Measurements from ENCODE around the gene APH1A.
A peak's percentile ranks its signal among the peaks of the same experiment; 100 is the strongest.
"Not testable (repeated sequence)": the region's sequence is repeated elsewhere in the genome, so short reads cannot be mapped to it uniquely, and the experiment has no call there.

APH1A gene

GRCh38 chr1:150249936-150250335 is 18.9 kb downstream of the APH1A start:
- Histone ChIP-seq H3K79me2 (ENCODE audit: control insufficient read depth, insufficient read depth, low read length) (no peaks in the 10 kb centered on the region), H4K5ac (ENCODE audit: low read length) (no peak overlapping the region), H3K4ac (ENCODE audit: low read depth, low read length) (no peak overlapping the region), H2AK5ac (ENCODE audit: low read length) (no peak overlapping the region), H3K4me1 (ENCODE audit: control insufficient read depth, low read depth, low read length) (no peaks in the 10 kb centered on the region), H3K9ac (ENCODE audit: low read length) (no peak overlapping the region), H3K27me3 (ENCODE audit: insufficient read depth, low read length, poor library complexity) (no peaks in the 10 kb centered on the region), H2BK15ac (replicated peaks; ENCODE audit: low read depth) (no peak overlapping the region), H3K27ac (ENCODE audit: low read depth, low read length) (no peak overlapping the region), H3K4me2 (ENCODE audit: low read length) (no peak overlapping the region), H3K4me3 (ENCODE audit: low read length) (no peak overlapping the region), H3K18ac (ENCODE audit: low read length) (no peak overlapping the region), H3K79me1 (ENCODE audit: low read length) (no peaks in the 10 kb centered on the region), H2BK120ac (ENCODE audit: low read depth, low read length) (no peak overlapping the region), H3K56ac (ENCODE audit: low read length) (no peak overlapping the region), H3K23ac (ENCODE audit: low read length) (no peak overlapping the region), H4K8ac (ENCODE audit: low read depth, low read length) (no peak overlapping the region), H3K36me3 (ENCODE audit: control insufficient read depth, insufficient read depth, low read length) (no peaks in the 10 kb centered on the region), H2BK5ac (ENCODE audit: low read length) (no peak overlapping the region)
- WGBS (ENCODE audit: extremely low coverage, insufficient coverage, low lambda C conversion rate): no CpG with 5 or more reads among the region's 2 CpGs
- DNase-seq: no peak

DNA sequence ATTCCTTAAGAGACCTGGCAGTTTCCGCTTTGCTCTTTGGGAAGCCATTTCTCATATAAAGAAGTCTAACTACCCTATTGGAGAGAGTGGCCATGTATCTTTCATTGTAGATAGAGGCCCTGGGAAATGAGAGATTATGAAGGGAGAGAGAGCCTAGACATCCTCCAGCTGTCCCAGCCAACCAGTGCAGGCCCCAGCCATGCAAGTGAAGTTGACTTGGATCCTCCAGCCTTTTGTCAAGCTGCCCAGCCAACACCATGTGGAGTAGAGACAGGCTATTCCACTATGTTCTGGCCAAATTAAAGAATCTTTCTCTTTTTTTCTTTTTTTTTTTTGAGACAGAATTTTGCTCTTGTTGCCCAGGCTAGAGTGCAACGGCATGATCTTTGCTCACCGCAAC is 25.8 kb downstream of the APH1A start:
- no peak overlapping the region for H3K9ac ChIP-seq (ENCODE audit: low read length)
- no peak overlapping the region for H4K5ac ChIP-seq (ENCODE audit: low read length)
- no peak overlapping the region for H2BK5ac ChIP-seq (ENCODE audit: low read length)
- no peak overlapping the region for H3K4me2 ChIP-seq (ENCODE audit: low read length)
- H3K18ac ChIP-seq (ENCODE audit: low read length): no peak overlapping the region
- no peak overlapping the region for H3K4ac ChIP-seq (ENCODE audit: low read depth, low read length)
- no peak overlapping the region for H2BK120ac ChIP-seq (ENCODE audit: low read depth, low read length)
- no CpG with 5 or more reads among the region's 3 CpGs for WGBS (ENCODE audit: extremely low coverage, insufficient coverage, low lambda C conversion rate)
- no peaks in the 10 kb centered on the region for H3K27me3 ChIP-seq (ENCODE audit: insufficient read depth, low read length, poor library complexity)
- H3K23ac ChIP-seq (ENCODE audit: low read length): no peak overlapping the region
- DNase-seq: no peak
- H2AK5ac ChIP-seq (ENCODE audit: low read length): no peak overlapping the region
- no peak overlapping the region for H3K27ac ChIP-seq (ENCODE audit: low read depth, low read length)
- no peaks in the 10 kb centered on the region for H3K4me1 ChIP-seq (ENCODE audit: control insufficient read depth, low read depth, low read length)
- H3K4me3 ChIP-seq (ENCODE audit: low read length): no peak overlapping the region
- H2BK15ac ChIP-seq (replicated peaks; ENCODE audit: low read depth): no peak overlapping the region
- no peak overlapping the region for H4K8ac ChIP-seq (ENCODE audit: low read depth, low read length)
- H3K56ac ChIP-seq (ENCODE audit: low read length): no peak overlapping the region
- H3K36me3 ChIP-seq (ENCODE audit: control insufficient read depth, insufficient read depth, low read length): no peaks in the 10 kb centered on the region
- no peaks in the 10 kb centered on the region for H3K79me1 ChIP-seq (ENCODE audit: low read length)
- no peaks in the 10 kb centered on the region for H3K79me2 ChIP-seq (ENCODE audit: control insufficient read depth, insufficient read depth, low read length)

DNA sequence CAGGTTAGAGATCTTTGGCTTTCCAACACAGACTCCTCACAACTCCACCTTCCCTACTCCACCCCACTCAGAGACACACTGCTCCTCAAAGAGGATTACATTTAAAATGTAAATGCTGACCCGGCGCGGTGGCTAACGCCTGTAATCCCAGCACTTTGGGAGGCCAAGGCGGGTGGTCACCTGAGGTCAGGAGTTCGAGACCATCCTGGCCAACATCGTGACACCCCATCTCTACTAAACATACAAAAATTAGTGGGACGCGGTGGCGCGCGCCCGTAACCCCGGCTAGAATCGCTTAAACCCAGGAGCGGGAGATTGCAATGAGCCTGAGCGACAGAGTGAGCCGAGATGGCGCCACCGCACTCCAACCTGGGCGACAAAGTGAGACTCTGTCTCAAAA is 31.1 kb downstream of the APH1A start:
- DNase-seq: no peak
- no peak overlapping the region for H4K5ac ChIP-seq (ENCODE audit: low read length)
- H3K27ac ChIP-seq (ENCODE audit: low read depth, low read length): no peak overlapping the region
- H3K9ac ChIP-seq (ENCODE audit: low read length): no peak overlapping the region
- H3K36me3 ChIP-seq (ENCODE audit: control insufficient read depth, insufficient read depth, low read length): no peaks in the 10 kb centered on the region
- no peak overlapping the region for H2BK120ac ChIP-seq (ENCODE audit: low read depth, low read length)
- H3K4me2 ChIP-seq (ENCODE audit: low read length): no peak overlapping the region
- peaks cover 2% of the 10 kb centered on the region for H3K79me1 ChIP-seq (ENCODE audit: low read length)
- H2BK15ac ChIP-seq (replicated peaks; ENCODE audit: low read depth): no peak overlapping the region
- peaks cover 30% of the 10 kb centered on the region for H3K79me2 ChIP-seq (ENCODE audit: control insufficient read depth, insufficient read depth, low read length)
- H3K27me3 ChIP-seq (ENCODE audit: insufficient read depth, low read length, poor library complexity): no peaks in the 10 kb centered on the region
- H4K8ac ChIP-seq (ENCODE audit: low read depth, low read length): no peak overlapping the region
- H3K4me3 ChIP-seq (ENCODE audit: low read length): no peak overlapping the region
- peaks cover 4% of the 10 kb centered on the region for H3K4me1 ChIP-seq (ENCODE audit: control insufficient read depth, low read depth, low read length)
- H3K18ac ChIP-seq (ENCODE audit: low read length): no peak overlapping the region
- H2BK5ac ChIP-seq (ENCODE audit: low read length): no peak overlapping the region
- no peak overlapping the region for H3K4ac ChIP-seq (ENCODE audit: low read depth, low read length)
- no peak overlapping the region for H3K56ac ChIP-seq (ENCODE audit: low read length)
- no peak overlapping the region for H3K23ac ChIP-seq (ENCODE audit: low read length)
- no peak overlapping the region for H2AK5ac ChIP-seq (ENCODE audit: low read length)
- WGBS (ENCODE audit: extremely low coverage, insufficient coverage, low lambda C conversion rate): no CpG with 5 or more reads among the region's 21 CpGs

GRCh38 chr1:150237176-150237575 is 31.6 kb downstream of the APH1A start:
- not testable (repeated sequence) for H2BK15ac ChIP-seq (replicated peaks; ENCODE audit: low read depth); DNase-seq; H3K4me3 ChIP-seq (ENCODE audit: low read length); H3K23ac ChIP-seq (ENCODE audit: low read length); H4K8ac ChIP-seq (ENCODE audit: low read depth, low read length); H3K27me3 ChIP-seq (ENCODE audit: insufficient read depth, low read length, poor library complexity); H3K27ac ChIP-seq (ENCODE audit: low read depth, low read length); H3K36me3 ChIP-seq (ENCODE audit: control insufficient read depth, insufficient read depth, low read length); H3K9ac ChIP-seq (ENCODE audit: low read length); H3K4me2 ChIP-seq (ENCODE audit: low read length); H3K4me1 ChIP-seq (ENCODE audit: control insufficient read depth, low read depth, low read length); H2AK5ac ChIP-seq (ENCODE audit: low read length); H3K18ac ChIP-seq (ENCODE audit: low read length); H2BK120ac ChIP-seq (ENCODE audit: low read depth, low read length); H3K79me1 ChIP-seq (ENCODE audit: low read length); H2BK5ac ChIP-seq (ENCODE audit: low read length)
- Histone ChIP-seq H3K79me2 (ENCODE audit: control insufficient read depth, insufficient read depth, low read length) (peaks cover 34% of the 10 kb centered on the region), H4K5ac (ENCODE audit: low read length) (peak overlapping the region; percentile 47), H3K56ac (ENCODE audit: low read length) (peak overlapping the region; percentile 92), H3K4ac (ENCODE audit: low read depth, low read length) (peak overlapping the region; percentile 44)
- no CpG with 5 or more reads among the region's 13 CpGs for WGBS (ENCODE audit: extremely low coverage, insufficient coverage, low lambda C conversion rate)

- peak overlapping the region; percentile 16 for H3K4me3 ChIP-seq (ENCODE audit: low read length)
- H2BK120ac ChIP-seq (ENCODE audit: low read depth, low read length): no peak overlapping the region
- H3K4me1 ChIP-seq (ENCODE audit: control insufficient read depth, low read depth, low read length): peaks cover 4% of the 10 kb centered on the region
- H3K36me3 ChIP-seq (ENCODE audit: control insufficient read depth, insufficient read depth, low read length): peaks cover under 1% of the 10 kb centered on the region
- peak overlapping the region; percentile 95 for H3K4ac ChIP-seq (ENCODE audit: low read depth, low read length)
- H3K23ac ChIP-seq (ENCODE audit: low read length): no peak overlapping the region
- H4K8ac ChIP-seq (ENCODE audit: low read depth, low read length): no peak overlapping the region
- H3K79me2 ChIP-seq (ENCODE audit: control insufficient read depth, insufficient read depth, low read length): peaks cover 36% of the 10 kb centered on the region
- peak overlapping the region; percentile 92 for H3K56ac ChIP-seq (ENCODE audit: low read length)
- peak overlapping the region; percentile 47 for H4K5ac ChIP-seq (ENCODE audit: low read length)
- peak overlapping the region; percentile 10 for H3K18ac ChIP-seq (ENCODE audit: low read length)
- no peak overlapping the region for H2BK15ac ChIP-seq (replicated peaks; ENCODE audit: low read depth)
- H3K27ac ChIP-seq (ENCODE audit: low read depth, low read length): peak overlapping the region; percentile 14
- peak overlapping the region; percentile 30 for H2BK5ac ChIP-seq (ENCODE audit: low read length)
- no peak for DNase-seq
- no peak overlapping the region for H2AK5ac ChIP-seq (ENCODE audit: low read length)
- WGBS (ENCODE audit: extremely low coverage, insufficient coverage, low lambda C conversion rate): no CpG with 5 or more reads among the region's 10 CpGs
- peak overlapping the region; percentile 67 for H3K4me2 ChIP-seq (ENCODE audit: low read length)
- no peaks in the 10 kb centered on the region for H3K27me3 ChIP-seq (ENCODE audit: insufficient read depth, low read length, poor library complexity)
- peaks cover 2% of the 10 kb centered on the region for H3K79me1 ChIP-seq (ENCODE audit: low read length)
- peak overlapping the region; percentile 79 for H3K9ac ChIP-seq (ENCODE audit: low read length)
Measured at GRCh38 chr1:150236614-150237100, 32.2 kb downstream of the APH1A start.

Measured in mesendoderm (in vitro differentiated cells).